ENCODE data around the gene FILIP1.

The FILIP1 gene

DNA sequence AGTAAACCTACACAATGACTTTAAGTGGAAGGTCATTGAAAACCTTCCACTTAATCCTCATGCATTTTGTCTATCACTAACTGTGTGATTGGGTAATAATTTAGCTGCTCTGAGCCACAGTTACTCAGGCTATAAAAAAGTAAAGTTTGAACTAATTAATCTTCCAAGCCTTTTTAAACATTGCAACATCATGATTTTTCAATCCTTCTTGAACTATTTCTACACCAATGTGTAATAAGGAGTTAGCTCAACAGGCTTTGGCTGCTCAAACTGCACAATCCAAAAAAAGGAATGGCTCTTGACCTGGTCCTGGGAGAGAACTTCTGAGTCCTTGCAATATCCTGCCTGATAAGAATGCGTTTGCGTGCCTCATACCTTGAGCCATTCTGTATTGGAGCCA, 34.8 kb upstream of the FILIP1 start:
- TF ChIP-seq, protein P1, sequence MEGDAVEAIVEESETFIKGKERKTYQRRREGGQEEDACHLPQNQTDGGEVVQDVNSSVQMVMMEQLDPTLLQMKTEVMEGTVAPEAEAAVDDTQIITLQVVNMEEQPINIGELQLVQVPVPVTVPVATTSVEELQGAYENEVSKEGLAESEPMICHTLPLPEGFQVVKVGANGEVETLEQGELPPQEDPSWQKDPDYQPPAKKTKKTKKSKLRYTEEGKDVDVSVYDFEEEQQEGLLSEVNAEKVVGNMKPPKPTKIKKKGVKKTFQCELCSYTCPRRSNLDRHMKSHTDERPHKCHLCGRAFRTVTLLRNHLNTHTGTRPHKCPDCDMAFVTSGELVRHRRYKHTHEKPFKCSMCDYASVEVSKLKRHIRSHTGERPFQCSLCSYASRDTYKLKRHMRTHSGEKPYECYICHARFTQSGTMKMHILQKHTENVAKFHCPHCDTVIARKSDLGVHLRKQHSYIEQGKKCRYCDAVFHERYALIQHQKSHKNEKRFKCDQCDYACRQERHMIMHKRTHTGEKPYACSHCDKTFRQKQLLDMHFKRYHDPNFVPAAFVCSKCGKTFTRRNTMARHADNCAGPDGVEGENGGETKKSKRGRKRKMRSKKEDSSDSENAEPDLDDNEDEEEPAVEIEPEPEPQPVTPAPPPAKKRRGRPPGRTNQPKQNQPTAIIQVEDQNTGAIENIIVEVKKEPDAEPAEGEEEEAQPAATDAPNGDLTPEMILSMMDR (conservative IDR thresholded peaks at IDR 0.05; ENCODE audit: low read depth, low read length): no peak
- DNase-seq (ENCODE audit: low read depth): no peak
- no peak overlapping the region for H3K4me3 ChIP-seq (ENCODE audit: low read depth, low read length)

DNA sequence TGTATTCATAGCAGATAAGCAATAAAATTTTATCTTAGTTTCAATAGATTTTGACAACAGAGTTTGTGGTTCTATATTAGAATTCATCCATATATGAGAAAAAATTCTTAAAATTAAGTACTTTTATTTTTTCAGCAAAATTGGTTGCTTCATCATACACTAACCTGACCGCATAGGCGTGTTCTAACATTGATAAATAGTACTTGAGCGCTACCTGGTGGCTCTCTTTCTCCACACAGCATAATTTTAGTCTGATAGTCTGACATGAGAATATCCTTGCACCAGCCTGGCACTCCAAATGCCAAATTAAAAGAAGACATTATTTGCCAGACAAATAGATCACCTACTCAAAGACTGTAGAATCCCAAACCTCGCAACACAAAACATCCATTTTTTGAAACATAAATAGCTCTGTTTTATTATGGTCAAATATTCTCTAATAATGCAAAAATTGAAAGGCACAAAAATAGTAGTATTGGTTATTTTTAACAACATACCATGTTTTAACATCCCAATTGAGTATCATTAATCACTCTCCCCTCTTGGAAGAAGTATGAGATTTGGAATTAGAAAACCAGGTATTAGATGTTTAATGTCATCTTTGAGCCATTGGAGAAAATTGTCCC, 33.0 kb upstream of the FILIP1 start:
- no peak overlapping the region for H3K4me3 ChIP-seq (ENCODE audit: low read depth, low read length)
- DNase-seq (ENCODE audit: low read depth): peak; percentile 91
- TF ChIP-seq, protein P1 (conservative IDR thresholded peaks at IDR 0.05; ENCODE audit: low read depth, low read length): peak; percentile 76

- no peak for DNase-seq (ENCODE audit: low read depth)
These were observed 32.1 kb upstream of the FILIP1 start for GRCh38 chr6:75525682-75526081.

GRCh38 chr6:75524322-75524972, 30.8 kb upstream of the FILIP1 start:
- H3K4me3 ChIP-seq (ENCODE audit: low read depth, low read length): no peak overlapping the region

More at GRCh38 chr6:75525682-75526081, 32.1 kb upstream of the FILIP1 start:
- TF ChIP-seq, protein P1 (conservative IDR thresholded peaks at IDR 0.05; ENCODE audit: low read depth, low read length): no peak
- H3K4me3 ChIP-seq (ENCODE audit: low read depth, low read length): no peak overlapping the region

GRCh38 chr6:75516757-75517156, 23.2 kb upstream of the FILIP1 start:
- DNase-seq (ENCODE audit: low read depth): no peak

More at GRCh38 chr6:75524322-75524972, 30.8 kb upstream of the FILIP1 start:
- TF ChIP-seq, protein P1 (conservative IDR thresholded peaks at IDR 0.05; ENCODE audit: low read depth, low read length): no peak
- DNase-seq (ENCODE audit: low read depth): peak; percentile 99

GRCh38 chr6:75512591-75512990, 19.0 kb upstream of the FILIP1 start:
- TF ChIP-seq, protein P1 (conservative IDR thresholded peaks at IDR 0.05; ENCODE audit: low read depth, low read length): no peak
- H3K4me3 ChIP-seq (ENCODE audit: low read depth, low read length): no peak overlapping the region
- no peak for DNase-seq (ENCODE audit: low read depth)

More at GRCh38 chr6:75516757-75517156, 23.2 kb upstream of the FILIP1 start:
- H3K4me3 ChIP-seq (ENCODE audit: low read depth, low read length): no peak overlapping the region
- TF ChIP-seq, protein P1 (conservative IDR thresholded peaks at IDR 0.05; ENCODE audit: low read depth, low read length): no peak

- no peak for DNase-seq (ENCODE audit: low read depth)
- no peak overlapping the region for H3K4me3 ChIP-seq (ENCODE audit: low read depth, low read length)
- TF ChIP-seq, protein P1 (conservative IDR thresholded peaks at IDR 0.05; ENCODE audit: low read depth, low read length): no peak
These were observed 11.8 kb upstream of the FILIP1 start for GRCh38 chr6:75505424-75505823.
